CD1c-positive myeloid dendritic cell (primary cell): Measurements from ENCODE around the gene CIROP.

Source experiments
- DNase-seq: peaks from one replicate; pipeline ENCODE4 v3.0.0-alpha.2; 2016; ENCODE audit errors: extremely low spot score

CIROP gene

GRCh38 chr14:23093526-23093925 is 11.3 kb downstream of the CIROP start:
- DNase-seq, result no peak

GRCh38 chr14:23093104-23093503 is 11.7 kb downstream of the CIROP start:
- DNase-seq, result no peak

GRCh38 chr14:23091294-23092225 is 13.2 kb downstream of the CIROP start:
- DNase-seq, result no peak

- DNase-seq, result no peak
Measured at GRCh38 chr14:23090254-23090636, 14.5 kb downstream of the CIROP start.

- DNase-seq, result no peak
Measured at GRCh38 chr14:23089498-23090253, 15.1 kb downstream of the CIROP start.

- DNase-seq, result no peak
Measured at GRCh38 chr14:23086565-23086964, 18.2 kb downstream of the CIROP start.

- DNase-seq, result peak; percentile 84
Measured at GRCh38 chr14:23085458-23085857, 19.3 kb downstream of the CIROP start.

- DNase-seq, result no peak
Measured at GRCh38 chr14:23080474-23080873, 24.3 kb downstream of the CIROP start.

- peak; percentile 58 for DNase-seq
Measured at GRCh38 chr14:23079716-23080115, 25.1 kb downstream of the CIROP start.

- DNase-seq, result peak; percentile 92
Measured at GRCh38 chr14:23078692-23079116, 26.1 kb downstream of the CIROP start.

GRCh38 chr14:23077962-23078361 is 26.8 kb downstream of the CIROP start:
- DNase-seq, result no peak

GRCh38 chr14:23076785-23077408 is 27.9 kb downstream of the CIROP start:
- DNase-seq, result peak; percentile 58

GRCh38 chr14:23074906-23075305 is 29.9 kb downstream of the CIROP start:
- DNase-seq, result no peak

GRCh38 chr14:23071921-23072539 is 32.8 kb downstream of the CIROP start:
- no peak for DNase-seq

GRCh38 chr14:23071244-23071920 is 33.4 kb downstream of the CIROP start:
- peak; percentile 77 for DNase-seq

GRCh38 chr14:23070262-23071129 is 34.3 kb downstream of the CIROP start:
- no peak for DNase-seq

- peak; percentile 58 for DNase-seq
Measured at GRCh38 chr14:23069413-23069806, 35.4 kb downstream of the CIROP start.

- DNase-seq, result peak; percentile 90
Measured at GRCh38 chr14:23068789-23069412, 35.9 kb downstream of the CIROP start.

- DNase-seq, result no peak
Measured at GRCh38 chr14:23067847-23068788, 36.7 kb downstream of the CIROP start.
